K562 (cell line): ENCODE data around the gene CNNM2. TPM values are rescaled to one million over a fixed set of nuclear protein-coding genes. Genes with fewer than 3 reads are reported as not detected.

Experiments used
- ARID2 ChIP-seq: fragments of 450-650 bp; IDR thresholded peaks from 2 replicates; pipeline ENCODE4 v1.6.1; 2017; ENCODE audit warnings: antibody characterized with exemption, mild to moderate bottlenecking
- CEBPB ChIP-seq: fragments of 450-650 bp; IDR thresholded peaks from 2 replicates; pipeline ENCODE4 v1.6.1; 2016; ENCODE audit warnings: missing genetic modification characterization, missing compliant biosample characterization
- ESRRB ChIP-seq: fragments of 250-450 bp; sonication (Bioruptor Pico); IDR thresholded peaks from 2 replicates; pipeline ENCODE4 v1.5.0; 2020; ENCODE audit warnings: mild to moderate bottlenecking, moderate library complexity, borderline replicate concordance
- EWSR1 ChIP-seq: fragments of 450-650 bp; IDR thresholded peaks from 2 replicates; pipeline ENCODE4 v1.6.1; 2018; ENCODE audit warnings: borderline replicate concordance, mild to moderate bottlenecking, low read depth, moderate library complexity; ENCODE audit not compliant: partially characterized antibody
- GATAD2B ChIP-seq: fragments of 450-650 bp; IDR thresholded peaks from 2 replicates; pipeline ENCODE4 v1.6.1; 2017; ENCODE audit warnings: mild to moderate bottlenecking, borderline replicate concordance
- HDGF ChIP-seq: fragments of 450-650 bp; IDR thresholded peaks from 2 replicates; pipeline ENCODE4 v1.6.1; 2016
- MNT ChIP-seq, 2 experiments: fragments of 450-650 bp; conservative IDR thresholded peaks; 2 replicates each; pipeline ENCODE4 v1.6.1; 2017; ENCODE audit warnings: mild to moderate bottlenecking in 2 of 2, moderate library complexity in 2 of 2
- RNF2 ChIP-seq: sonication (generic); IDR thresholded peaks from 2 replicates; pipeline ENCODE4 v1.6.1; 2016
- TCF15 ChIP-seq: fragments of 250-450 bp; sonication (Bioruptor Pico); IDR thresholded peaks from 2 replicates; pipeline ENCODE4 v1.8.0; 2022; ENCODE audit warnings: moderate library complexity, mild to moderate bottlenecking, inconsistent platforms
- TFAP4 ChIP-seq: sonication (generic); formaldehyde crosslinking; IDR thresholded peaks from 2 replicates; pipeline ENCODE4 v1.8.0; 2022; ENCODE audit warnings: missing genetic modification reagents, mild to moderate bottlenecking, moderate library complexity, borderline replicate concordance
- ZNF589 ChIP-seq: fragments of 200-800 bp; sonication (Bioruptor generic); IDR thresholded peaks from 2 replicates; pipeline ENCODE4 v1.6.1; 2016; ENCODE audit warnings: low read depth, missing genetic modification characterization, missing compliant biosample characterization
- polyA plus RNA-seq, 8 experiments: library from polyadenylated mRNA; depleted of rRNA in 4 of 8; stranded (reverse) in 5 of 8; unstranded in 3 of 8; fragments of >200 nt; fragmentation: Nextera tagmentation in 2 of 8; fragmentation: Illumina TruSeq in 1 of 8; extraction: Ambion mirVana in 2 of 8; extraction: Trizol in 1 of 8; gene quantifications; 2 replicates each; pipeline versions ENCODE4 v1.2.1 to v1.2.3, GENCODE V29; 2011 to 2014; ENCODE audit warnings: inconsistent platforms in 1 of 8, missing spikeins in 1 of 8
- total RNA-seq, 7 experiments: library from RNA; depleted of rRNA in 6 of 7; stranded (reverse); fragments of >200 nt in 6 of 7; fragmentation: Illumina TruSeq in 2 of 7; extraction: Trizol in 2 of 7; gene quantifications; 2 replicates each; pipeline versions ENCODE4 v1.2.1 to v1.2.3, GENCODE V29; 2011 to 2021; ENCODE audit warnings: low replicate concordance in 1 of 7

Gene CNNM2
- total and polyA plus RNA-seq, 9 of the 15 experiments (the other 6 are each of a cell fraction or from before 2014, with no cell fraction given), result 0.21 to 5.0 (median 1.3) TPM

- TF ChIP-seq MNT (conservative IDR thresholded peaks at IDR 0.05), result no peak
- no peak for TF ChIP-seq ARID2
- TF ChIP-seq CEBPB, result no peak
- no peak for TF ChIP-seq EWSR1
- TF ChIP-seq GATAD2B, result no peak
- TF ChIP-seq HDGF, result no peak
- TF ChIP-seq ZNF589 (CRISPR knock-in tag), result no peak
- TF ChIP-seq TCF15 (CRISPR knock-in tag), result no peak
- TF ChIP-seq RNF2, result no peak
- no peak for TF ChIP-seq TFAP4 (CRISPR knock-in tag)
- TF ChIP-seq ESRRB, result no peak
- TF ChIP-seq, all 486 proteins: peak for 0
Observed at GRCh38 chr10:103100620-103101019, 182.5 kb downstream of the CNNM2 start (continued).
